Stomach (tissue), 4 donors: ENCODE measurements around the gene EXOC2.

Source experiments
- CTCF ChIP-seq, 7 experiments: fragments of 450-650 bp in 4 of 7; fragments of 200-600 bp in 3 of 7; sonication (generic) in 3 of 7; IDR thresholded peaks; one replicate each; pipeline ENCODE4 v1.5.1; 2016 to 2019; ENCODE audit warnings: antibody characterized with exemption in 7 of 7, control low read depth in 2 of 7, mild to moderate bottlenecking in 1 of 7
- POLR2A ChIP-seq, 4 donors: fragments of 450-650 bp; IDR thresholded peaks; one replicate each; pipeline ENCODE4 v1.6.1; 2016; ENCODE audit warnings: antibody characterized with exemption in 4 of 4, control low read depth in 2 of 4, mild to moderate bottlenecking in 1 of 4, moderate library complexity in 1 of 4

DNA sequence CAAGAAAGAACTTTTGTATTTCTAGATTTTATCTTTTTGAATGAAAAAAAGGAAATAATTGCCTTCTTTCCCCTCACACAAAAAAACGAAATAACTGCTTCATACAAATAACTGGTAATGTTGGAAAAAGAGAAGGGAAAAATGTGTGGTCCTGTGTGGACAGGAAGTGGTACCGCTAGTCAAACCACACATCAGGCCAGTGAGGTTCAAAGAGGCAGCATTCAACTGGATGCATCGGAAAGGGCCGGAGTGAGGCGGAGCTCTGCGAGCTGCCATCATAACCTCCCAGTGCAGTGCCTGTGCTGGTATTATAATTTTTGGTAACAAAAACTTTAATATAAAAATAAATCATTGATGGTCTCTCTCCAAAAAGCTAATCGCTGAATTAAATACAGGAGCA is 190.2 kb downstream of the EXOC2 start:
- TF ChIP-seq CTCF (IDR thresholded peaks at IDR 0.05) (no peak), POLR2A (IDR thresholded peaks at IDR 0.05) (no peak)
